Inflammatory macrophage (primary cell): ENCODE measurements around the gene TMEM139.
"Not testable (repeated sequence)": the region's sequence is repeated elsewhere in the genome, so short reads cannot be mapped to it uniquely, and the experiment has no call there.

Source experiments
- DNase-seq, 2 donors: peaks; one replicate each; pipeline ENCODE4 v3.0.0-alpha.2; 2020 to 2022

The TMEM139 gene

GRCh38 chr7:143289888-143290287 lies 5.1 kb downstream of the TMEM139 start:
- not testable (repeated sequence) for DNase-seq

GRCh38 chr7:143290293-143290692 lies 5.5 kb downstream of the TMEM139 start:
- no peak for DNase-seq

GRCh38 chr7:143292876-143293275 lies 8.1 kb downstream of the TMEM139 start:
- DNase-seq, result no peak

- DNase-seq, result no peak
Measured at GRCh38 chr7:143295870-143296269, 11.1 kb downstream of the TMEM139 start.

- no peak for DNase-seq
Measured at GRCh38 chr7:143296686-143297085, 11.9 kb downstream of the TMEM139 start.

GRCh38 chr7:143299346-143299745 lies 14.6 kb downstream of the TMEM139 start:
- no peak for DNase-seq

GRCh38 chr7:143299840-143300239 lies 15.1 kb downstream of the TMEM139 start:
- DNase-seq, result peak in 1 of 2 donors; percentile 17

GRCh38 chr7:143300959-143301935 lies 16.5 kb downstream of the TMEM139 start:
- DNase-seq, result peak; percentile 77 to 79

GRCh38 chr7:143303733-143304132 lies 19.0 kb downstream of the TMEM139 start:
- no peak for DNase-seq

GRCh38 chr7:143304938-143305337 lies 20.2 kb downstream of the TMEM139 start:
- no peak for DNase-seq

GRCh38 chr7:143305423-143306070 lies 20.8 kb downstream of the TMEM139 start:
- peak; percentile 78 for DNase-seq

- DNase-seq, result no peak
Measured at GRCh38 chr7:143308632-143309031, 23.9 kb downstream of the TMEM139 start.

GRCh38 chr7:143314127-143314526 lies 29.4 kb downstream of the TMEM139 start:
- DNase-seq, result peak; percentile 44 to 59

GRCh38 chr7:143315776-143316175 lies 31.0 kb downstream of the TMEM139 start, which contains the start of gene CLCN1:
CLCN1 (plus strand) TSS chr7:143316111; CDS start chr7:143316213, 102 bp downstream.
- no peak for DNase-seq

- DNase-seq, result peak; percentile 40 to 68
Measured at GRCh38 chr7:143316492-143316891, 31.7 kb downstream of the TMEM139 start.

GRCh38 chr7:143318661-143319060 lies 33.9 kb downstream of the TMEM139 start:
- peak; percentile 64 to 88 for DNase-seq

GRCh38 chr7:143320620-143321019 lies 35.9 kb downstream of the TMEM139 start:
- DNase-seq, result no peak

GRCh38 chr7:143321242-143321641 lies 36.5 kb downstream of the TMEM139 start:
- DNase-seq, result no peak

- peak; percentile 74 to 88 for DNase-seq
Measured at GRCh38 chr7:143321734-143322133, 37.0 kb downstream of the TMEM139 start.

GRCh38 chr7:143322760-143323633 lies 38.2 kb downstream of the TMEM139 start:
- DNase-seq, result no peak

GRCh38 chr7:143323653-143324052 lies 38.9 kb downstream of the TMEM139 start:
- DNase-seq, result peak; percentile 59 to 81

GRCh38 chr7:143325240-143325639 lies 40.5 kb downstream of the TMEM139 start:
- DNase-seq, result no peak

GRCh38 chr7:143327903-143328302 lies 43.1 kb downstream of the TMEM139 start:
- no peak for DNase-seq
